Small intestine (tissue), 7 donors: ENCODE results near the gene MEIOC. TPM values are rescaled to one million over a fixed set of nuclear protein-coding genes. Genes with fewer than 3 reads are reported as not detected.

Experiments used
- DNase-seq, 2 donors: peaks; one replicate each; pipeline versions ENCODE4 v3.0.0 to v3.0.0-alpha.2; 2013
- FAIRE-seq: peaks from 2 replicates; lab custom pipeline; 2012; peaks lifted over from hg19 to GRCh38; lab: Jason Lieb, UNC
- H3K27ac ChIP-seq, 3 donors: one replicate each; pipeline ENCODE4 v1.5.1; 2013; ENCODE audit warnings: low read length in 2 of 3, mild to moderate bottlenecking in 2 of 3, control low read depth in 1 of 3, inconsistent platforms in 1 of 3, low read depth in 1 of 3, moderate library complexity in 1 of 3
- H3K27me3 ChIP-seq, 3 donors: one replicate each; pipeline ENCODE4 v1.6.1; 2013; ENCODE audit warnings: low read length in 3 of 3, inconsistent platforms in 1 of 3; ENCODE audit not compliant: control insufficient read depth in 3 of 3, insufficient read depth in 3 of 3
- H3K36me3 ChIP-seq, 3 donors: one replicate each; pipeline ENCODE4 v1.6.1; 2013; ENCODE audit warnings: low read length in 3 of 3, inconsistent platforms in 1 of 3, low read depth in 1 of 3, mild to moderate bottlenecking in 1 of 3, moderate library complexity in 1 of 3; ENCODE audit not compliant: control insufficient read depth in 3 of 3, insufficient read depth in 2 of 3
- H3K4me1 ChIP-seq, 3 donors: one replicate each; pipeline ENCODE4 v1.6.1; 2013; ENCODE audit warnings: low read length in 2 of 3, inconsistent platforms in 1 of 3, low read depth in 1 of 3, mild to moderate bottlenecking in 1 of 3, moderate library complexity in 1 of 3; ENCODE audit not compliant: control insufficient read depth in 3 of 3, insufficient read depth in 2 of 3
- H3K4me3 ChIP-seq, 3 donors: one replicate each; pipeline ENCODE4 v1.5.1; 2013; ENCODE audit warnings: low read length in 3 of 3, control low read depth in 1 of 3, inconsistent platforms in 1 of 3, low read depth in 1 of 3, mild to moderate bottlenecking in 1 of 3, moderate library complexity in 1 of 3
- H3K9me3 ChIP-seq, 2 donors: one replicate each; pipeline ENCODE4 v1.6.1; 2013; ENCODE audit warnings: low read depth in 1 of 2, low read length in 1 of 2; ENCODE audit not compliant: control insufficient read depth in 2 of 2, insufficient read depth in 1 of 2
- WGBS, 3 donors: extraction: QIAGEN DNeasy Blood & Tissue Kit; methylation state at CpG; one replicate each; pipeline ENCODE4 v1.1.7; 2013; 5-methylcytosine and 5-hydroxymethylcytosine counted together
- polyA plus RNA-seq, 4 donors: library from polyadenylated mRNA; stranded (reverse) in 3 of 4; unstranded in 1 of 4; fragments of 200-250 nt in 3 of 4; fragments of 120-200 nt in 1 of 4; gene quantifications; one replicate each; pipeline versions ENCODE4 v1.2.1 to v1.2.3, GENCODE V29; 2013
- donor health status: healthy with polysubstance abuse.
- donor health status: control.
- donor health status: control.
- donor health status: Bipolar disorder and iron deficiency.
- donor health status: healthy.

The MEIOC gene
- polyA plus RNA-seq, 4 donors = 0.06 to 0.59 TPM; not detected in 2

DNA sequence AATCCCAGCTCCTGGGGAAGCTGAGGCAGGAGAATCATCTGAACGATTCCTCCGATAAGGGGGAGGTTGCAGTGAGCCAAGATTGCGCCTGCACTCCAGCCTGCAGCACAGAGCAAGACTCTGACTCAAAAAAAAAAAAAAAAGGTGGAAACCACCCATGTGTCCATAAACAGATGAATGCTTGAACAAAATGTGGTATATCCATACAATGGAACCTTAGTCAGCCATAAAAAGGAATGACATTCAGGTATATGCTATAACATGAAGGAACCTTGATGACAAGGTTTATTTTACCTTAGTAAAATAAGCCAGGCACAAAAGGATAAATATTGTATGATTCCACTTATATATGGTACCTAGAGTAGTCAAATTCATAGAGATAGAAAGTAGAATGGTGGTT, 2.9 kb upstream of the MEIOC start:
- no peak for DNase-seq
- Histone ChIP-seq H3K27ac (no peak overlapping the region), H3K4me3 (no peak overlapping the region), H3K4me1 (peaks cover 0 to 2% (median 0%) of the 10 kb centered on the region in 3 donors), H3K9me3 (peaks cover 0 to 7% of the 10 kb centered on the region in 2 donors), H3K36me3 (no peaks in the 10 kb centered on the region), H3K27me3 (peaks cover 0 to 47% (median 23%) of the 10 kb centered on the region in 3 donors)
- no peak for FAIRE-seq
- WGBS, 3 donors = 92 to 94% (median 92%) methylated on average over 3 of the region's 3 CpGs

DNA sequence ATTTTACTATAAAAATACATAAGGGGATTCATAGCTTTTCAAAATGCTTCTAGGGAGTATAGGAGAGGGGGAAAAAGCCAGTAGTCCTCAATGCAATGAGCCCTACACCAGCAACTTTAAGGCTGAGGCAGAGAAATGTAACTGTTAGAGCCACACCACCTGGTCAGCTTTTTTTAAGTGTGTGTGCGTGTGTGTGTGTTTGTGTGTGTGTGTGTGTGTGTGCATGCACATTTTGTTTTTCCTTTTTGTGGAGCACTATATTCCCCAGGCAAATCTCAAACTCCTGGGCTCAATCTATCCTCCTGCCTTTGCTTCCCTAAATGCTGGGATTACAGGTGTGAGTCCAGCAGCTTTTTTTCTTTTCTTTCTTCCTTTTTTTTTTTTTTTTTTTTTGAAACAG, 2.3 kb upstream of the MEIOC start:
- Histone ChIP-seq H3K27ac (no peak overlapping the region), H3K4me3 (no peak overlapping the region), H3K27me3 (peaks cover 0 to 46% (median 23%) of the 10 kb centered on the region in 3 donors), H3K4me1 (peaks cover 0 to 2% (median 0%) of the 10 kb centered on the region in 3 donors), H3K9me3 (peaks cover 0 to 7% of the 10 kb centered on the region in 2 donors), H3K36me3 (no peaks in the 10 kb centered on the region)
- FAIRE-seq (no peak), DNase-seq (no peak)
- WGBS, 3 donors = 60 to 71% (median 71%) methylated on average over 1 of the region's 1 CpG

DNA sequence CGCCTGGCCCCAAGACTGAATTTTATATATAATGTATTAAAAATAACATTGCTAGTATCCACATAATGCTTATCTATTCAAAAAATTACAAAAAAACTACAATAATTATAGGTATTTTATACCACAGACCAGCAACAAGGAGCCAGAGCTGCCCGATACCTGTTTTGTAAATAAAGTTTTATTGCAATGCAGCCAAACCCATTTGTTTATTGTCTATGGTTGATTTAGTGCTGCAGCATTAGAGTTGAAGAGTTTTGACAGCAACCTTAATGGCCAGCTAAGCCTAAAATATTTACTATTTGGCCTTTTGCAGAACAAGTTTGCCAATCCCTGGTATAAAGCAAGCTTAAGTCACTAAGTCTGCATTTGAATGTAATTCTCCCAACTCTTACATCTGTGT, 5.6 kb downstream of the MEIOC start:
- no peak for FAIRE-seq
- Histone ChIP-seq H3K9me3 (no peaks in the 10 kb centered on the region), H3K27me3 (peaks cover 0 to 18% (median 7%) of the 10 kb centered on the region in 3 donors), H3K27ac (no peak overlapping the region), H3K4me1 (peaks cover 0 to 2% (median 0%) of the 10 kb centered on the region in 3 donors), H3K36me3 (no peaks in the 10 kb centered on the region), H3K4me3 (no peak overlapping the region)
- 95 to 96% (median 95%) methylated on average over 2 of the region's 2 CpGs for WGBS, 3 donors
- DNase-seq = no peak

DNA sequence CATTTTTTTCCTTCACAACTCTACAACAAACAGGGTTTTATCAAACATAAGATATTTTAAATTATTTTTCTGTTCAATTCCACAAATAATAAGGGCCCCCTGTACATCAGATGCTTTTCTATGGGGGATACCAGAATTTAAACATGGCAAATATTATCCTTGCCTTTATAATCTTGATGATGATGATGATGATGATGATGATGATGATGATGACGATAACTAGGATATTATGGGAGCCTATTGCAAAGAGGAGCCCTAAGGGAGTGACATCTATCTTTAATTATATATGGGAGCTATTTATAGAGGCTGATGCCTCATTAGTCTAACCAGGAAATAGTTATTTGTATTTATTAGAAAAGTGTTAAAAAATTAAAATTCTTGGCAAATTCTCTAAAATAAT, 6.8 kb downstream of the MEIOC start:
- 74 to 86% (median 77%) methylated on average over 1 of the region's 1 CpG for WGBS, 3 donors
- Histone ChIP-seq H3K36me3 (no peaks in the 10 kb centered on the region), H3K27me3 (peaks cover 0 to 5% (median 0%) of the 10 kb centered on the region in 3 donors), H3K4me3 (no peak overlapping the region), H3K27ac (no peak overlapping the region), H3K4me1 (no peaks in the 10 kb centered on the region), H3K9me3 (no peaks in the 10 kb centered on the region)
- FAIRE-seq = no peak
- DNase-seq = no peak

DNA sequence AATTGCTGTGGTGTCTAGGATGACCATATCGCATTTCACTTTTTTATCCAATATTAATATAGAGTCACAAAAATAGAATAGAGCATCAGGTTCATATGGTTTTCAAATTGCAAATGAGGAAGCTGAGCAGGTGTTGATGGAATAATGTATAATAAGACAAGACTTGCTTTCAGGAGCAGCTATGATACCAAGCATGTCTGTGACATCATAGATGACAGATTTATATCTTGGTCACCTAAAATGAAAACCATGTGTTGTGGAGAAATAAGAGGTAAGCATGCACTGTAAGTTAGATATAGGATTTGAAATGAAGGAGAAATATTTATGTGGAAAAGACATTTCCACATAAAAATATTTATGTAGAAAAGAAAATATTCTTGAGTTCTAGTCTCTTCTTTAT, 8.6 kb downstream of the MEIOC start:
- 88 to 95% (median 94%) methylated on average over 1 of the region's 1 CpG for WGBS, 3 donors
- H3K27ac ChIP-seq = no peak overlapping the region
- no peak overlapping the region for H3K4me3 ChIP-seq
- no peak for DNase-seq
- FAIRE-seq = no peak
- no peaks in the 10 kb centered on the region for H3K36me3 ChIP-seq
- H3K4me1 ChIP-seq = no peaks in the 10 kb centered on the region
- H3K9me3 ChIP-seq = no peaks in the 10 kb centered on the region
- no peaks in the 10 kb centered on the region for H3K27me3 ChIP-seq

DNA sequence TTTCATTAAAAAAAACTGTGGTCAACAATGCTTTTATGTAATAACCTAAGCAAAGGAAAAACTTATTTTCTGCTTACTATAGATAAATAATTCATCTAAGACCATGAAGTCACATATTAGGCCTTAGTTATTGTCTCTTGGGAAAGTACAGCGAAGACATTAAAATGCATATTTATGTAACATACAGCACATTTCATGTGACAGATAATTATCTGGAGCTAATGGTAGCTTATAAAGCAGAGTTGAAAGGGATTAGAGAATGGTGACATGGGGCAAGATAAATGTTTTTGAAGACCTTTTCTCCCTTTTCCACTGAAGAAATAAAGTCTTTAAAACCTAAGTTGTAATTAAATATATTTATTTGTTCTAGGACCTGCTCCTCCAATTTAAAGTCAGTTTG, 9.7 kb downstream of the MEIOC start:
- WGBS, 3 donors = 94 to 100% (median 98%) methylated on average over 1 of the region's 1 CpG
- Histone ChIP-seq H3K27me3 (no peaks in the 10 kb centered on the region), H3K4me3 (no peak overlapping the region), H3K4me1 (no peaks in the 10 kb centered on the region), H3K9me3 (no peaks in the 10 kb centered on the region), H3K36me3 (no peaks in the 10 kb centered on the region), H3K27ac (no peak overlapping the region)
- FAIRE-seq (no peak), DNase-seq (no peak)

DNA sequence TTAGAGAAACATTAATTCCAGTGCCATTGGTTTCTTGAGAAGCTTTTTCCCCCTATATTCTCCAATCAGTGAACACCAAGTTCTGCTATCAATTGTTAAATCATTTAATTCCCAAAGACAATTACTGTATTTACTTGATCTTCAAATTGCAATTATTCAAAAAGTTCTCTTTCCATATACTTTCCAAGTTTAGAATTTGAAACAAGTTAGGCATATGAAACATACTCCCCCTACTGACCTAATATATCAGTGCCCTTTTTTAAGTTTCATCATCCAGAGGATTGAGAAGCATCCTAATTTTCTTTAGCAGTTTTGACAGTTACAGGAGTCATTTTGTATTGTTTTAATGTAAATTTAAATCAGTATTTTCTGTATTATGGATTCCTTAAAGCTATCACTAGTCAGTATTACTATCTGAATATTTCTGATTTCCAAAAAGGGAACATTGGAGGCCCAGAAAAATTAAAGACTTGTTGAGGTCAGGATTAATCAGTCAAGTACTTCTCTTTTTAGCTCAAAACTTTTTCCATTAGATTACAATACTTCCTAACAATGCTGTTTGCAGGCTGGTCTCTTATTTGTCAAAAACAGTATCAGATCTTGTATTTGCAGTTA, 16.3 kb downstream of the MEIOC start:
- H3K9me3 ChIP-seq = no peaks in the 10 kb centered on the region
- no peak overlapping the region for H3K27ac ChIP-seq
- peaks cover 0 to 3% (median 0%) of the 10 kb centered on the region in 3 donors for H3K36me3 ChIP-seq
- no peaks in the 10 kb centered on the region for H3K4me1 ChIP-seq
- H3K4me3 ChIP-seq = no peak overlapping the region
- H3K27me3 ChIP-seq = no peaks in the 10 kb centered on the region
- FAIRE-seq (no peak), DNase-seq (peak in 1 of 2 donors; percentile 7)

DNA sequence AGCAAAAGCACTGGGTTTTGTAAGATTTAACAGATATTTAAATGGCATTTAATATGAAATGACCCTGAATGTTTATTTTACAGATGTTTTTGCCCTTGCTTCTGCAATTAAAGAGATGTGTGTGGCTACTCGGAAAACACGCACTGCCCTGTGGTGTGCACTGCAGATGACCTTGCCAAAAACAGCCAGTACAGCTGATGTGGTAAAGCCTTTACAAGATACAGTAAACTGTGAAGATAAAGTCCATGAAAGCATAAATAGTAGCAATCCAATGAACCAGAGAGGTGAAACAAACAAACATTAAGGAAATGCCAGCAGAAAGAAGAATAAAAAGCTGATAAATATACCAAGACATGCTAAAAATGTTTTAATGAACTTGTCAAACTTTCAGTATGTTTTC, 17.6 kb downstream of the MEIOC start:
- H3K9me3 ChIP-seq = no peaks in the 10 kb centered on the region
- H3K4me1 ChIP-seq = no peaks in the 10 kb centered on the region
- peaks cover 1 to 3% (median 2%) of the 10 kb centered on the region in 3 donors for H3K36me3 ChIP-seq
- H3K27ac ChIP-seq = no peak overlapping the region
- FAIRE-seq (no peak), DNase-seq (no peak)
- 83 to 90% (median 84%) methylated on average over 2 of the region's 2 CpGs for WGBS, 3 donors
- H3K4me3 ChIP-seq = no peak overlapping the region
- H3K27me3 ChIP-seq = no peaks in the 10 kb centered on the region

DNA sequence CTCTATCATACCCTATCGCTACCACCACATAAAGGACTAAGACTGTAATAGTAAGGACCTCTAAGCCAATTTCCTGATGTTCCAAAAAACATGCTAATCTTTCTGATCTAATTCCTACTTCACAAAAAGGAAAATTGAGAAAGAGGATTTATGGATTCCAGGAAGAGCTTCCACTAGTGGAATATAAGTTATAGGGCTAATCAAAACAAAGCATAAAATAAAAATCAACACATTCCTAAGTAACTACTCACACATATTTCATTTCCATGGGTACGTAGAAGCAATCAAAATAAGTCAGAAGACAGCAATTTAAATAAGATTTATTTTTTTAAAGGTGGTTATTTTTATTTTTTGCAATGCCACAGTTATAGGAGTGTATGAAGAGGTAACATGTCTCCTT, 20.9 kb downstream of the MEIOC start:
- H3K9me3 ChIP-seq = no peaks in the 10 kb centered on the region
- no peaks in the 10 kb centered on the region for H3K27me3 ChIP-seq
- H3K4me1 ChIP-seq = no peaks in the 10 kb centered on the region
- no peak overlapping the region for H3K4me3 ChIP-seq
- H3K36me3 ChIP-seq = peaks cover 2 to 20% (median 6%) of the 10 kb centered on the region in 3 donors
- FAIRE-seq (no peak), DNase-seq (no peak)
- 65 to 92% (median 77%) methylated on average over 2 of the region's 2 CpGs for WGBS, 3 donors
- no peak overlapping the region for H3K27ac ChIP-seq
